SK-N-MC (cell line): ENCODE results near the gene PEX5L.
"Not testable (repeated sequence)": the region's sequence is repeated elsewhere in the genome, so short reads cannot be mapped to it uniquely, and the experiment has no call there.

Experiments used
- DNase-seq: peaks from one replicate; pipeline ENCODE4 v3.0.0-alpha.2; 2011; ENCODE audit warnings: low read depth, low spot score
- H3K27ac ChIP-seq: fragments of 200-600 bp; sonication (generic); 2 replicates; pipeline ENCODE4 v1.5.1; 2016; ENCODE audit warnings: mixed run types
- H3K36me3 ChIP-seq: fragments of 200-600 bp; sonication (generic); 2 replicates; pipeline ENCODE4 v1.6.1; 2017; ENCODE audit warnings: antibody characterized with exemption, low read length, mixed read lengths; ENCODE audit not compliant: insufficient read depth
- H3K4me3 ChIP-seq: fragments of 200-600 bp; sonication (generic); 2 replicates; pipeline ENCODE4 v1.5.1; 2016
- H3K9ac ChIP-seq: fragments of 200-600 bp; sonication (generic); 2 replicates; pipeline ENCODE4 v1.8.0; 2017; ENCODE audit warnings: mixed run types, mixed read lengths; ENCODE audit not compliant: insufficient read length
- H3K9me3 ChIP-seq: fragments of 200-600 bp; sonication (generic); 2 replicates; pipeline ENCODE4 v1.6.1; 2017; ENCODE audit warnings: low read depth, mild to moderate bottlenecking, antibody characterized with exemption, low read length, moderate library complexity, mixed read lengths
- EZH2 ChIP-seq: fragments of 200-600 bp; sonication (generic); IDR thresholded peaks from one replicate; pipeline ENCODE4 v1.6.1; 2017; ENCODE audit warnings: antibody characterized with exemption
- FOXP2 ChIP-seq: optimal IDR thresholded peaks from 2 replicates; pipeline ENCODE3; 2011; ENCODE audit warnings: mild to moderate bottlenecking, moderate library complexity; ENCODE audit not compliant: insufficient read depth; ENCODE audit errors: extremely low read length, control extremely low read depth
- POLR2AphosphoS5 ChIP-seq: IDR thresholded peaks from 2 replicates; pipeline ENCODE4 v1.6.1; 2012; ENCODE audit warnings: mild to moderate bottlenecking, low read depth, low read length, borderline replicate concordance

The PEX5L gene

GRCh38 chr3:180063783-180064182, 27.0 kb upstream of the PEX5L start:
- DNase-seq: no peak

GRCh38 chr3:180062771-180063170, 26.0 kb upstream of the PEX5L start:
- Histone ChIP-seq H3K27ac (no peak overlapping the region), H3K9me3 (no peaks in the 10 kb centered on the region), H3K36me3 (no peaks in the 10 kb centered on the region), H3K9ac (no peak overlapping the region), H3K4me3 (no peak overlapping the region)
- TF ChIP-seq EZH2 (no peak), POLR2AphosphoS5 (no peak), FOXP2 (no peak)
- DNase-seq: no peak

More at GRCh38 chr3:180063783-180064182, 27.0 kb upstream of the PEX5L start:
- H3K9me3 ChIP-seq: no peaks in the 10 kb centered on the region
- no peaks in the 10 kb centered on the region for H3K36me3 ChIP-seq
- no peak overlapping the region for H3K9ac ChIP-seq
- no peak overlapping the region for H3K27ac ChIP-seq
- no peak overlapping the region for H3K4me3 ChIP-seq
- TF ChIP-seq POLR2AphosphoS5 (no peak), EZH2 (no peak), FOXP2 (no peak)

- no peak overlapping the region for H3K9ac ChIP-seq
- no peaks in the 10 kb centered on the region for H3K9me3 ChIP-seq
- H3K27ac ChIP-seq: no peak overlapping the region
- no peak overlapping the region for H3K4me3 ChIP-seq
- DNase-seq: no peak
- no peaks in the 10 kb centered on the region for H3K36me3 ChIP-seq
- TF ChIP-seq EZH2 (no peak), POLR2AphosphoS5 (no peak), FOXP2 (no peak)
Measured at GRCh38 chr3:180059356-180059755, 22.6 kb upstream of the PEX5L start.

GRCh38 chr3:180058238-180058637, 21.5 kb upstream of the PEX5L start:
- DNase-seq: no peak
- Histone ChIP-seq H3K9me3 (no peaks in the 10 kb centered on the region), H3K36me3 (no peaks in the 10 kb centered on the region), H3K4me3 (no peak overlapping the region), H3K9ac (no peak overlapping the region), H3K27ac (no peak overlapping the region)
- TF ChIP-seq EZH2 (no peak), POLR2AphosphoS5 (no peak), FOXP2 (no peak)

GRCh38 chr3:180055656-180056055, 18.9 kb upstream of the PEX5L start:
- H3K27ac ChIP-seq, H3K36me3 ChIP-seq, DNase-seq, H3K4me3 ChIP-seq, H3K9ac ChIP-seq, H3K9me3 ChIP-seq: not testable (repeated sequence)

- H3K36me3 ChIP-seq: no peaks in the 10 kb centered on the region
- H3K9ac ChIP-seq: no peak overlapping the region
- no peak for TF ChIP-seq POLR2AphosphoS5
- no peak for DNase-seq
- H3K27ac ChIP-seq: no peak overlapping the region
- no peak overlapping the region for H3K4me3 ChIP-seq
- no peaks in the 10 kb centered on the region for H3K9me3 ChIP-seq
Measured at GRCh38 chr3:180049391-180049790, 12.7 kb upstream of the PEX5L start.

GRCh38 chr3:180048840-180049239, 12.1 kb upstream of the PEX5L start:
- no peak overlapping the region for H3K27ac ChIP-seq
- TF ChIP-seq POLR2AphosphoS5 (no peak), EZH2 (no peak), FOXP2 (no peak)
- DNase-seq: peak; percentile 66
- no peaks in the 10 kb centered on the region for H3K36me3 ChIP-seq
- H3K9ac ChIP-seq: no peak overlapping the region
- H3K4me3 ChIP-seq: no peak overlapping the region
- H3K9me3 ChIP-seq: no peaks in the 10 kb centered on the region

- TF ChIP-seq FOXP2 (no peak), POLR2AphosphoS5 (no peak), EZH2 (no peak)
- no peaks in the 10 kb centered on the region for H3K36me3 ChIP-seq
- DNase-seq: no peak
- H3K9ac ChIP-seq: no peak overlapping the region
- no peaks in the 10 kb centered on the region for H3K9me3 ChIP-seq
- H3K27ac ChIP-seq: no peak overlapping the region
- H3K4me3 ChIP-seq: no peak overlapping the region
Measured at GRCh38 chr3:180048103-180048502, 11.4 kb upstream of the PEX5L start.

GRCh38 chr3:180040966-180041365, 4.2 kb upstream of the PEX5L start:
- no peak for TF ChIP-seq EZH2
- TF ChIP-seq FOXP2: no peak
- no peak for TF ChIP-seq POLR2AphosphoS5
- H3K27ac ChIP-seq: no peak overlapping the region
- H3K9me3 ChIP-seq: no peaks in the 10 kb centered on the region
- H3K36me3 ChIP-seq: no peaks in the 10 kb centered on the region
- DNase-seq: no peak
- H3K4me3 ChIP-seq: no peak overlapping the region
- no peak overlapping the region for H3K9ac ChIP-seq
